Ishikawa (cell line): ENCODE results near the gene PXN.

Experiments used
- CEBPB ChIP-seq: IDR thresholded peaks from 2 replicates; pipeline ENCODE4 v1.6.1; 2012
- CREB1 ChIP-seq: IDR thresholded peaks from 2 replicates; pipeline ENCODE4 v1.6.1; 2012; ENCODE audit warnings: low read depth
- EGR1 ChIP-seq: IDR thresholded peaks from 2 replicates; pipeline ENCODE4 v1.6.1; 2012
- EP300 ChIP-seq: IDR thresholded peaks from 2 replicates; pipeline ENCODE4 v1.6.1; 2012; ENCODE audit warnings: borderline replicate concordance
- FOXM1 ChIP-seq: IDR thresholded peaks from 2 replicates; pipeline ENCODE4 v1.6.1; 2012; ENCODE audit warnings: low read depth, borderline replicate concordance
- MAX ChIP-seq: IDR thresholded peaks from 2 replicates; pipeline ENCODE4 v1.6.1; 2012
- NFIC ChIP-seq: IDR thresholded peaks from 2 replicates; pipeline ENCODE4 v1.6.1; 2012
- RAD21 ChIP-seq: IDR thresholded peaks from 2 replicates; pipeline ENCODE4 v1.6.1; 2012; ENCODE audit warnings: low read depth
- REST ChIP-seq: IDR thresholded peaks from 2 replicates; pipeline ENCODE4 v1.6.1; 2012; ENCODE audit warnings: low read depth, mild to moderate bottlenecking
- TAF1 ChIP-seq: IDR thresholded peaks from 2 replicates; pipeline ENCODE4 v1.6.1; 2012; ENCODE audit warnings: low read depth, mild to moderate bottlenecking
- TCF12 ChIP-seq: IDR thresholded peaks from 2 replicates; pipeline ENCODE4 v1.6.1; 2012; ENCODE audit warnings: low read depth
- TEAD4 ChIP-seq: IDR thresholded peaks from 2 replicates; pipeline ENCODE4 v1.6.1; 2012
- USF1 ChIP-seq: IDR thresholded peaks from 2 replicates; pipeline ENCODE4 v1.6.1; 2012
- YY1 ChIP-seq: IDR thresholded peaks from 2 replicates; pipeline ENCODE4 v1.6.1; 2012; ENCODE audit warnings: low read depth
- ZBTB7A ChIP-seq: IDR thresholded peaks from 2 replicates; pipeline ENCODE4 v1.6.1; 2012; ENCODE audit warnings: low read depth

PXN gene

GRCh38 chr12:120278137-120279069 lies 12.9 kb upstream of the PXN start:
- TF ChIP-seq REST (no peak), MAX (peak; percentile 40; the same call in 1 of the 2 replicates)

GRCh38 chr12:120276734-120277133 lies 11.2 kb upstream of the PXN start:
- TF ChIP-seq RAD21 = no peak
- TF ChIP-seq MAX = no peak
- TF ChIP-seq EGR1 = no peak
- TF ChIP-seq TCF12 = no peak
- TF ChIP-seq REST = no peak
- no peak for TF ChIP-seq ZBTB7A
- no peak for TF ChIP-seq FOXM1
- TF ChIP-seq YY1 = no peak
- TF ChIP-seq CEBPB = no peak
- TF ChIP-seq TAF1 = no peak
- TF ChIP-seq CREB1 = no peak
- TF ChIP-seq TEAD4 = no peak
- TF ChIP-seq NFIC = no peak
- TF ChIP-seq EP300 = no peak
- TF ChIP-seq USF1 = no peak

GRCh38 chr12:120267736-120268135 lies 2.2 kb upstream of the PXN start:
- TF ChIP-seq REST (no peak), CREB1 (no peak), TEAD4 (no peak), CEBPB (no peak), FOXM1 (no peak), RAD21 (no peak), USF1 (no peak), EP300 (no peak), YY1 (no peak)

- TF ChIP-seq MAX (no peak), REST (no peak), TAF1 (no peak), EGR1 (no peak), USF1 (no peak), CREB1 (no peak), RAD21 (no peak), ZBTB7A (no peak), TEAD4 (no peak), TCF12 (no peak), FOXM1 (no peak), NFIC (no peak), CEBPB (no peak), EP300 (no peak), YY1 (no peak)
Observed at GRCh38 chr12:120266180-120266870, 795 bp upstream of the PXN start.
